Measurements from ENCODE around the gene ZNF691.

- TF ChIP-seq ZBTB43 (CRISPR knock-in tag; IDR thresholded peaks at IDR 0.05) (no peak), ATF3 (CRISPR knock-in tag; conservative IDR thresholded peaks at IDR 0.05) (no peak), GRHL2 (CRISPR knock-in tag; IDR thresholded peaks at IDR 0.05; ENCODE audit: insufficient replicate concordance, severe bottlenecking) (no peak), CTCF (IDR thresholded peaks at IDR 0.05) (no peak), USF1 (CRISPR knock-in tag; IDR thresholded peaks at IDR 0.05) (no peak), ETV6 (CRISPR knock-in tag; IDR thresholded peaks at IDR 0.05) (no peak), GABPB1 (CRISPR knock-in tag; IDR thresholded peaks at IDR 0.05) (no peak), ZNF232 (CRISPR knock-in tag; IDR thresholded peaks at IDR 0.05) (no peak), PREB (CRISPR knock-in tag; IDR thresholded peaks at IDR 0.05; ENCODE audit: borderline replicate concordance) (no peak), MLX (CRISPR knock-in tag; IDR thresholded peaks at IDR 0.05) (no peak), ZNF263 (CRISPR knock-in tag; IDR thresholded peaks at IDR 0.05; ENCODE audit: low read depth) (no peak)
Observed at GRCh38 chr1:42848823-42849537, 2.6 kb downstream of the ZNF691 start.
